Measurements from ENCODE around the gene C11orf24. TPM values are rescaled to one million over a fixed set of nuclear protein-coding genes. Genes with fewer than 3 reads are reported as not detected.

C11orf24 gene
- total and polyA plus RNA-seq, 10 of the 15 experiments (the other 5 are each of a cell fraction or from before 2014, with no cell fraction given): 4.3 to 104 (median 41.4) TPM

GRCh38 chr11:68266121-68266891 is 5.5 kb downstream of the C11orf24 start (continued):
- TF ChIP-seq SMAD5 (IDR thresholded peaks at IDR 0.05; ENCODE audit: low read depth) (no peak), ESRRA (IDR thresholded peaks at IDR 0.05; ENCODE audit: low read length) (no peak), NFYB (IDR thresholded peaks at IDR 0.05; ENCODE audit: insufficient read depth, low read depth, low read length) (no peak), MAX (IDR thresholded peaks at IDR 0.05; ENCODE audit: low read depth, low read length) (0 out of 2 replicates have a peak, but pooled peaks have one; percentile 57), SMAD1 (IDR thresholded peaks at IDR 0.05; ENCODE audit: low read depth, partially characterized antibody) (no peak), POU2F2 (IDR thresholded peaks at IDR 0.05; ENCODE audit: borderline replicate concordance, low read depth, low read length) (0 out of 3 replicates have a peak, but pooled peaks have one; percentile 68), ZNF207 (IDR thresholded peaks at IDR 0.05; ENCODE audit: borderline replicate concordance) (0 out of 2 replicates have a peak, but pooled peaks have one; percentile 65), SMARCA5 (IDR thresholded peaks at IDR 0.05) (0 out of 2 replicates have a peak, but pooled peaks have one; percentile 5), REST (IDR thresholded peaks at IDR 0.05; ENCODE audit: low read depth, low read length) (no peak), BHLHE40 (IDR thresholded peaks at IDR 0.05; ENCODE audit: borderline replicate concordance in 1 of 2, low read depth in 2 of 2, low read length in 1 of 2) (peak; percentile 78 to 79), RBBP5 (conservative IDR thresholded peaks at IDR 0.05) (no peak), BRCA1 (IDR thresholded peaks at IDR 0.05; ENCODE audit: low read depth, low read length) (no peak), RCOR1 (conservative IDR thresholded peaks at IDR 0.05; ENCODE audit: low read depth, low read length) (peak; percentile 92; the same call in 1 of the 2 replicates), KAT2A (conservative IDR thresholded peaks at IDR 0.05; ENCODE audit: control insufficient read depth, low read depth, low read length) (no peak), CHD2 (IDR thresholded peaks at IDR 0.05; ENCODE audit: borderline replicate concordance, low read depth, low read length) (peak; percentile 90), IRF4 (IDR thresholded peaks at IDR 0.05; ENCODE audit: low read depth, low read length) (peak; percentile 87), MLLT1 (IDR thresholded peaks at IDR 0.05) (peak; percentile 81; the same call in 1 of the 2 replicates), SIX5 (IDR thresholded peaks at IDR 0.05; ENCODE audit: low read depth, low read length, severe bottlenecking) (peak; percentile 8), ETV6 (conservative IDR thresholded peaks at IDR 0.05 in 1 of 2, IDR thresholded peaks at IDR 0.05 in 1 of 2; ENCODE audit: borderline replicate concordance in 1 of 2, low read depth in 1 of 2) (peak in 1 of 2 experiments; percentile 60; a peak in 2 of 4 replicates), TAF1 (IDR thresholded peaks at IDR 0.05; ENCODE audit: borderline replicate concordance, low read depth, low read length) (peak; percentile 38; the same call in 1 of the 2 replicates), RELA (IDR thresholded peaks at IDR 0.05; ENCODE audit: borderline replicate concordance, partially characterized antibody) (no peak), ZSCAN29 (IDR thresholded peaks at IDR 0.05) (no peak), SUPT20H (IDR thresholded peaks at IDR 0.05; ENCODE audit: borderline replicate concordance, control insufficient read depth, low read depth, low read length) (no peak), GABPA (IDR thresholded peaks at IDR 0.05; ENCODE audit: low read depth) (no peak)
